GM06990 (cell line): ENCODE results near the gene CNIH3.

Source experiments
- DNase-seq: peaks from one replicate; pipeline ENCODE4 v3.0.0-alpha.2; 2011; ENCODE audit not compliant: insufficient read length; ENCODE audit errors: extremely low read depth
- H3K27me3 ChIP-seq: replicated peaks from 2 replicates; pipeline ENCODE4 v1.6.0; 2011; ENCODE audit warnings: low read length; ENCODE audit not compliant: control insufficient read depth, insufficient read depth
- H3K36me3 ChIP-seq: 2 replicates; pipeline ENCODE4 v1.5.1; 2011; ENCODE audit warnings: low read length; ENCODE audit not compliant: control insufficient read depth, insufficient read depth
- H3K4me3 ChIP-seq: replicated peaks from 2 replicates; pipeline ENCODE4 v1.5.1; 2011; ENCODE audit warnings: low read depth, mild to moderate bottlenecking, control low read depth, low read length
- TF ChIP-seq, protein P1 (sequence below): IDR thresholded peaks from 2 replicates; pipeline ENCODE4 v1.5.1; 2011; ENCODE audit warnings: low read length, control low read depth, mild to moderate bottlenecking, inconsistent platforms; ENCODE audit not compliant: insufficient read depth, poor library complexity, severe bottlenecking

Gene CNIH3

DNA sequence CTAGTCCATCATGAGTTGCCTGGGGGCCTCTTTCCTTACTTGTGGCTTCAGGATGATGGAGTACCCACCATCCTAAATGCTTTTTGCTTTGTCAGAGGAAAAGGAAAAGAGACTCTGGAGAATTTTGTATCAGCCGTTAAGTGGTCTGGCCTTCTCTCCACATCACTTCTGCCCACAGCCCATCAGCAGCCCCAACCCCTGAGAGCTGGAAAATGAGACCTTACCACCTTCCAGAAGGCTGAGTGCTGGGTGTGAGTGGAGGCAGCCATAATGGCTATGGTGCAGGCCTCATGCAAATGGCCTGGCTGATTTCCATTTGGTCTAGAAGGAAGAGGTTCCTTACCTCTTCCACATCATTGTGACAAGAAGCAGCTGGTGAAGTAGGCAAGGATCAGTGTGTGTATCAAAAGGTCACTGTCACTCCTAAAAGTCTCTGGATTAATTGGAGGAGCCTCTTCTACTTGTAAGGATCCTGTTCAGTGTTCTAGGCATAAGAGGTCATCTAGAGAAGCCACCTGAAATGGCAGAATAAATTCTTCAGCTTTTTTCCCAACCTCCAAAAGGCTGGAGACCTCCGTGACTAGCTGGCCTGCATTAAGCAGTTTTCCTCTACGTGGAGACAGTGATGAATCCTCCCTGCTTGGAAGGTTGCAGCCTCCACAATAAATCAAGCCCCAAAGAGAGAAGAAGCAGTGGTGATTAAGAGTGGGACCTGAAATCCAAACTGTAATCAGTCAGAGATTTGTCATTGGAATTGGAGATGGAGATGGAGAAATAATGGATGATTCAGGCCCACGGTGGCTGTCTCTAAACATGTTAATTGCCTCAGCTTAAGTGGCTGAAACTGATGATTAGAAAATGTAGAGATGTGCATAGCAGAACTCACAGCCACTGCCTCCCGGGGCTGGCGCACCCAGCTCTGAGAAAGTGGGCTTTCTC is 111.5 kb downstream of the CNIH3 start:
- no peak for DNase-seq
- TF ChIP-seq, protein P1, sequence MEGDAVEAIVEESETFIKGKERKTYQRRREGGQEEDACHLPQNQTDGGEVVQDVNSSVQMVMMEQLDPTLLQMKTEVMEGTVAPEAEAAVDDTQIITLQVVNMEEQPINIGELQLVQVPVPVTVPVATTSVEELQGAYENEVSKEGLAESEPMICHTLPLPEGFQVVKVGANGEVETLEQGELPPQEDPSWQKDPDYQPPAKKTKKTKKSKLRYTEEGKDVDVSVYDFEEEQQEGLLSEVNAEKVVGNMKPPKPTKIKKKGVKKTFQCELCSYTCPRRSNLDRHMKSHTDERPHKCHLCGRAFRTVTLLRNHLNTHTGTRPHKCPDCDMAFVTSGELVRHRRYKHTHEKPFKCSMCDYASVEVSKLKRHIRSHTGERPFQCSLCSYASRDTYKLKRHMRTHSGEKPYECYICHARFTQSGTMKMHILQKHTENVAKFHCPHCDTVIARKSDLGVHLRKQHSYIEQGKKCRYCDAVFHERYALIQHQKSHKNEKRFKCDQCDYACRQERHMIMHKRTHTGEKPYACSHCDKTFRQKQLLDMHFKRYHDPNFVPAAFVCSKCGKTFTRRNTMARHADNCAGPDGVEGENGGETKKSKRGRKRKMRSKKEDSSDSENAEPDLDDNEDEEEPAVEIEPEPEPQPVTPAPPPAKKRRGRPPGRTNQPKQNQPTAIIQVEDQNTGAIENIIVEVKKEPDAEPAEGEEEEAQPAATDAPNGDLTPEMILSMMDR: no peak
- Histone ChIP-seq H3K36me3 (no peaks in the 10 kb centered on the region), H3K4me3 (no peak overlapping the region), H3K27me3 (no peaks in the 10 kb centered on the region)

DNA sequence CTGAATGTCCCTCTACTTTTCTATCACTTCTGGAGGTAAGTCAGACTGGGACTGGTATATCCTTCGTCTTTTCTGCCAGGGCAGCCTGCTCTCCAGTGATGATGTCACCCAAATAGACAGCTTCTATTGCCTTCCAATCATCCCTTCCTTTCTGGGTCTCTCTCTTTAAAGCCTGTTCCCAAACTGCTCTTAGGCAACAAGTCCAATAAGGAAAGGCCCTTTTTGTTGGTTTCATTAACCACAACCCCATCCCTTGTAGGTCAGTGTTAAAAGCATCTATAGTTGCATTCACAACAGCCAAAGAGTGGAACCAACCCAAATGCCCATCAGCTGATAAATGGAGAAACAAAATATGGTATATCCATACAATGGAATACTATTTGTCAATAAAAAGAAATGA is 114.4 kb downstream of the CNIH3 start:
- no peak for DNase-seq
- TF ChIP-seq, protein P1: no peak

DNA sequence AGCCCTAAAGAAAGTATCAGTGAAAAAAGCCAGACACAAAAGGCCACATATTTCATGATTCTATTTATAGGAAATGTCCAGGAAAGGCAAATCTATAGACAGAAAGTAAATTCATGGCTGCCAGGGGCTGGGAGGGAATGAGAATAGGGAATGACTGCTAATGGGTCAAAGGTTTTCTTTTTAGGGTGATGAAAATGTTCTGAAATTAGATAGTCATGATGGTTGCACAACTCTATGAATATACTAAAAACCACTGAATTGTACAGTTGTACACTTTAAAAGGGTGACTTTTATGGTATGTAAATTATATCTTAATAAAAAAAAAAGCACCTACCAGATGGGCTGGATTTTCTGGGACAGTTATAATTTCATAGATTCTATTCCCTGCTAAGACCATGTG is 114.8 kb downstream of the CNIH3 start:
- Histone ChIP-seq H3K4me3 (no peak overlapping the region), H3K27me3 (no peaks in the 10 kb centered on the region), H3K36me3 (no peaks in the 10 kb centered on the region)
- TF ChIP-seq, protein P1: no peak
- no peak for DNase-seq

More for the DNA sequence above, 114.4 kb downstream of the CNIH3 start:
- no peaks in the 10 kb centered on the region for H3K36me3 ChIP-seq
- H3K4me3 ChIP-seq: no peak overlapping the region
- H3K27me3 ChIP-seq: no peaks in the 10 kb centered on the region

DNA sequence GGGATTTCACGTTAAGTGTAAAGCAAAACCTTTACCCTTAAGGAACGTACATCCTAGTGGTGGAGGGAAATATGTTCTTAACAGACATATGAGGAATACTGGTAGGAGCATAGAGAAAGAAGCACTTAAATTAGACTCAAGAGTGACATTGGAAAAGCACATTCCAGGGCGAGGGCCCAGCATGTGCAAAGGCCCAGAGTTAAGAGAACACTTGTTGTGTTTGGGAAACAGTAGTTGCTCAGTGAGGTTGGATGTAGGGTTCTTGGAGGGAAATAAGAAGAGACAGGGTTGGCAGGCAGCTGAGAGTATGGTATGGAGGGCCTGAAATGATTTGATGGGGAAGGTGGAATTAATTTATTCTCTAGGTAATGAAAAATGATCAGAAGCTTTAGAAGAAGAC is 115.5 kb downstream of the CNIH3 start:
- Histone ChIP-seq H3K27me3 (no peaks in the 10 kb centered on the region), H3K36me3 (no peaks in the 10 kb centered on the region), H3K4me3 (no peak overlapping the region)
- DNase-seq: no peak
- TF ChIP-seq, protein P1: no peak

DNA sequence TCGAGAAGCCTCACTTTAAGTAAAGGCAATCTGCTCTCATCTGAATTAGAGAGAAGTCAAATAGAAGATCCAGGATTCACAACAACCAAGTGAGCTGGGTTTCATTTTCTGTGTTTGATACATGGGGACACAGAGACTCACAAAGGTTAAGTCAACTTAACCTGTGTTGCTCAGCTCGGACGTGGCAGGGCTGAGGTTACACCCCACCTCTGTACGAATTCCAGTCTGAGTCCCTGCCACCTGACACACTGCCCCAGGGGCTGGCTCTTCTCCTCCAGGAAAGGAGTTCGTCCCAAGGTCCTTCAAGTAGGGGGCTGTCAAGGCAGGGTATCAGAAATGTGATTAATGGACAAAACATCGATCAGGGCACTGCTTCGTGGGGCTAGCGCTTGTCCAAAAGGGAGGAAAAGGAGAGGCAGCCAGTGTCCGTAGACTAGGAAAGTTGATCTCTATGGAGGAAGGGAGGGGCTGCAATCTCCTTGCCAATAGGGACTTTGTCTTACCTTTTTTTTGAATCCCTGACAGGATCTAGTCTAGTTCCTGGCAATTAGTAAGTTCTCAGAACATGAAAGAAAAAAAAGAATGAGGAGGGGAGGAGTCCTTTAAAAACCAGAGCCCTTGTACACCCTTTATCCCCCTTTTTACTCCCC is 116.4 kb downstream of the CNIH3 start:
- TF ChIP-seq, protein P1: no peak
- Histone ChIP-seq H3K4me3 (no peak overlapping the region), H3K36me3 (no peaks in the 10 kb centered on the region), H3K27me3 (no peaks in the 10 kb centered on the region)
- DNase-seq: no peak
